B cell (primary cell): ENCODE measurements around the gene MFGE8. TPM values are rescaled to one million over a fixed set of nuclear protein-coding genes. Genes with fewer than 3 reads are reported as not detected.

Experiments used
- ATAC-seq: fragments of 200-7000 bp; cut with Tn5 transposase; one replicate; pipeline ENCODE4 v1.10.0; 2021; ENCODE audit warnings: low read depth, mild to moderate bottlenecking, moderate number of reproducible peaks, moderate library complexity
- CTCF ChIA-PET: fragments of 350-600 bp; sonication (Branson Sonifier 250); formaldehyde crosslinking; loops from one replicate; lab custom pipeline; 2021; ENCODE audit warnings: antibody characterized with exemption, inconsistent platforms; lab: Charles Lee
- POLR2A ChIA-PET: fragments of 350-600 bp; sonication (Branson Sonifier 250); formaldehyde crosslinking; loops from one replicate; lab custom pipeline; 2021; ENCODE audit warnings: antibody characterized with exemption; lab: Charles Lee
- DNase-seq: peaks from one replicate; pipeline ENCODE4 v3.0.0; 2013
- H2AFZ ChIP-seq: 2 replicates; pipeline ENCODE4 v1.6.1; 2012; ENCODE audit warnings: mild to moderate bottlenecking, low read depth, low read length; ENCODE audit not compliant: insufficient read depth, poor library complexity, severe bottlenecking
- H3K27ac ChIP-seq, 2 donors: 1 replicate in 1 of 2; 2 replicates in 1 of 2; pipeline ENCODE4 v1.5.1; 2012 to 2013; ENCODE audit warnings: low read length in 2 of 2, mild to moderate bottlenecking in 2 of 2, moderate library complexity in 1 of 2
- H3K27me3 ChIP-seq, 4 experiments: fragments of 200-600 bp in 1 of 4; sonication (generic) in 1 of 4; replicated peaks in 1 of 4; 1 replicate in 2 of 4; 2 replicates in 2 of 4; pipeline versions ENCODE4 v1.6.1 to v1.7.0; 2013 to 2016; ENCODE audit warnings: low read length in 3 of 4, mild to moderate bottlenecking in 2 of 4, mixed read lengths in 1 of 4, moderate library complexity in 1 of 4; ENCODE audit not compliant: insufficient read depth in 4 of 4, control insufficient read depth in 3 of 4; ENCODE audit errors: control extremely low read depth in 1 of 4
- H3K36me3 ChIP-seq, 2 experiments: replicated peaks in 1 of 2; 1 replicate in 1 of 2; 2 replicates in 1 of 2; pipeline versions ENCODE4 v1.6.1 to v1.7.1; 2013; ENCODE audit warnings: low read length in 1 of 2; ENCODE audit not compliant: insufficient read depth in 2 of 2, control insufficient read depth in 1 of 2; ENCODE audit errors: control extremely low read depth in 1 of 2, extremely low read depth in 1 of 2
- H3K4me1 ChIP-seq, 2 donors: fragments of 200-600 bp in 1 of 2; sonication (generic) in 1 of 2; 1 replicate in 1 of 2; 2 replicates in 1 of 2; pipeline versions ENCODE4 v1.5.1 to v1.6.1; 2013 to 2017; ENCODE audit warnings: low read length in 2 of 2; ENCODE audit not compliant: control insufficient read depth in 2 of 2, insufficient read depth in 2 of 2
- H3K4me2 ChIP-seq: replicated peaks from 2 replicates; pipeline ENCODE3; 2012; ENCODE audit warnings: mild to moderate bottlenecking, low read depth, low read length; ENCODE audit not compliant: poor library complexity, severe bottlenecking
- H3K4me3 ChIP-seq, 5 experiments: fragments of 200-600 bp in 1 of 5; sonication (generic) in 1 of 5; 1 replicate in 3 of 5; 2 replicates in 2 of 5; pipeline versions ENCODE4 v1.5.1 to v1.7.0; 2011 to 2016; ENCODE audit warnings: low read length in 4 of 5, mild to moderate bottlenecking in 4 of 5, low read depth in 2 of 5, control low read depth in 1 of 5, moderate library complexity in 1 of 5; ENCODE audit not compliant: insufficient read depth in 1 of 5; ENCODE audit errors: control extremely low read depth in 1 of 5, extremely low read depth in 1 of 5
- H3K79me2 ChIP-seq: fragments of 200-600 bp; sonication (generic); one replicate; pipeline ENCODE4 v1.6.0; 2016; ENCODE audit warnings: low read length; ENCODE audit not compliant: control insufficient read depth, insufficient read depth
- H3K9ac ChIP-seq: fragments of 200-600 bp; sonication (generic); 2 replicates; pipeline ENCODE4 v1.6.1; 2017; ENCODE audit warnings: mild to moderate bottlenecking, low read length, moderate library complexity
- H3K9me3 ChIP-seq, 3 donors: one replicate each; pipeline versions ENCODE4 v1.6.1 to v1.7.1; 2013; ENCODE audit warnings: low read length in 2 of 3; ENCODE audit not compliant: control insufficient read depth in 2 of 3, insufficient read depth in 1 of 3; ENCODE audit errors: control extremely low read depth in 1 of 3
- H4K20me1 ChIP-seq: 2 replicates; pipeline ENCODE4 v1.6.0; 2012; ENCODE audit warnings: mild to moderate bottlenecking, low read length; ENCODE audit not compliant: insufficient read depth, control insufficient read depth, poor library complexity, severe bottlenecking
- H3K27ac Mint-ChIP-seq: one replicate; pipeline ENCODE4 v1.8.0; 2021; ENCODE audit warnings: mixed read lengths
- H3K27me3 Mint-ChIP-seq: one replicate; pipeline ENCODE4 v1.8.0; 2021; ENCODE audit warnings: mixed read lengths
- H3K4me1 Mint-ChIP-seq: one replicate; pipeline ENCODE4 v1.8.0; 2021; ENCODE audit warnings: mixed read lengths
- H3K4me3 Mint-ChIP-seq: one replicate; pipeline ENCODE4 v1.8.0; 2021; ENCODE audit warnings: mixed read lengths
- H3K9me3 Mint-ChIP-seq: one replicate; pipeline ENCODE4 v1.8.0; 2022; ENCODE audit warnings: mixed read lengths; ENCODE audit not compliant: insufficient read depth
- CTCF ChIP-seq: fragments of 200-600 bp; IDR thresholded peaks from one replicate; pipeline ENCODE4 v1.8.0; 2022; ENCODE audit warnings: antibody characterized with exemption, mild to moderate bottlenecking
- EZH2 ChIP-seq: IDR thresholded peaks from 2 replicates; pipeline ENCODE4 v1.6.1; 2012; ENCODE audit warnings: borderline replicate concordance, low read depth, mild to moderate bottlenecking, moderate library complexity, low read length; ENCODE audit not compliant: insufficient read depth, poor library complexity, severe bottlenecking
- WGBS: methylation state at CpG from one replicate; pipeline ENCODE4 v1.1.5; 2013; ENCODE audit warnings: missing lambda C conversion rate; ENCODE audit not compliant: insufficient coverage; 5-methylcytosine and 5-hydroxymethylcytosine counted together
- intact Hi-C: fragments of 100-400 bp; cut with micrococcal nuclease; formaldehyde crosslinking; loops from one replicate; pipeline ENCODE4 v1.10.0; 2022
- polyA plus RNA-seq: library from polyadenylated mRNA; depleted of rRNA; stranded (reverse); fragments of >200 nt; gene quantifications from 2 replicates; pipeline ENCODE4 v1.2.3, GENCODE V29; 2012
- total RNA-seq, 2 donors: library from RNA; stranded (reverse); fragments of 120-200 nt in 1 of 2; gene quantifications; 1 replicate in 1 of 2; 2 replicates in 1 of 2; pipeline versions ENCODE4 v1.2.3 to v1.2.4, GENCODE V29; 2013 to 2022

The MFGE8 gene
- total and polyA plus RNA-seq, 2 donors (not counting 1 experiment from before 2014, with no cell fraction given): 18.9 to 28.8 TPM

GRCh38 chr15:88874684-88875083 is 38.5 kb downstream of the MFGE8 start:
- Histone ChIP-seq H3K9ac (no peak overlapping the region), H3K27me3 (peaks cover 0 to 6% (median 0%) of the 10 kb centered on the region in 4 experiments), H3K79me2 (no peaks in the 10 kb centered on the region), H2AFZ (no peak overlapping the region), H3K27ac (no peak overlapping the region), H3K4me2 (no peak overlapping the region), H3K36me3 (no peaks in the 10 kb centered on the region), H3K4me1 (no peaks in the 10 kb centered on the region), H3K9me3 (no peaks in the 10 kb centered on the region), H4K20me1 (no peaks in the 10 kb centered on the region), H3K4me3 (no peak overlapping the region)
- no peak overlapping the region for H3K4me3 Mint-ChIP-seq
- ChIA-PET CTCF (no interaction called here), POLR2A (no interaction called here)
- intact Hi-C loops: no loop called here
- peaks cover 5% of the 10 kb centered on the region for H3K27me3 Mint-ChIP-seq
- no peak for DNase-seq
- no peak overlapping the region for H3K27ac Mint-ChIP-seq
- H3K9me3 Mint-ChIP-seq: no peaks in the 10 kb centered on the region
- no peaks in the 10 kb centered on the region for H3K4me1 Mint-ChIP-seq
- ATAC-seq: no peak
- 73% methylated on average over 4 of the region's 6 CpGs for WGBS
- no peak for TF ChIP-seq CTCF
- no peak for TF ChIP-seq EZH2

GRCh38 chr15:88874275-88874674 is 38.9 kb downstream of the MFGE8 start:
- no peak for DNase-seq
- 88% methylated on average over 10 of the region's 15 CpGs for WGBS
- POLR2A ChIA-PET: no interaction called here
- H4K20me1 ChIP-seq: no peaks in the 10 kb centered on the region
- no peaks in the 10 kb centered on the region for H3K36me3 ChIP-seq
- H3K79me2 ChIP-seq: no peaks in the 10 kb centered on the region
- Mint-ChIP-seq H3K4me3 (no peak overlapping the region), H3K27ac (no peak overlapping the region), H3K4me1 (no peaks in the 10 kb centered on the region), H3K9me3 (no peaks in the 10 kb centered on the region), H3K27me3 (peaks cover 5% of the 10 kb centered on the region)
- CTCF ChIA-PET: no interaction called here
- no peak overlapping the region for H3K9ac ChIP-seq
- H3K27ac ChIP-seq: no peak overlapping the region
- H3K4me2 ChIP-seq: no peak overlapping the region
- H3K4me3 ChIP-seq: no peak overlapping the region
- no peak overlapping the region for H2AFZ ChIP-seq
- ATAC-seq: no peak
- peaks cover 0 to 6% (median 0%) of the 10 kb centered on the region in 4 experiments for H3K27me3 ChIP-seq
- TF ChIP-seq EZH2 (no peak), CTCF (no peak)
- no peaks in the 10 kb centered on the region for H3K4me1 ChIP-seq
- no peaks in the 10 kb centered on the region for H3K9me3 ChIP-seq
- intact Hi-C loops: no loop called here
